GM19035 (cell line): ENCODE data around the gene TRAF1.
"Not testable (repeated sequence)": the region's sequence is repeated elsewhere in the genome, so short reads cannot be mapped to it uniquely, and the experiment has no call there.

ENCODE experiments used
- ATAC-seq: cut with Tn5 transposase; IDR thresholded peaks from one replicate; pipeline ENCODE4 v1.9.1; 2021; ENCODE audit not compliant: unreplicated experiment

Gene TRAF1

GRCh38 chr9:120926397-120926928, at the start of gene TRAF1:
TRAF1 (minus strand) TSS chr9:120926796; CDS start chr9:120926075, 721 bp downstream.
- peak; percentile 19 for ATAC-seq

GRCh38 chr9:120974921-120975320, 48.3 kb upstream of the TRAF1 start:
- ATAC-seq, result no peak

- ATAC-seq, result no peak
These were observed 47.6 kb upstream of the TRAF1 start for GRCh38 chr9:120974181-120974580.

GRCh38 chr9:120971938-120972337, 45.3 kb upstream of the TRAF1 start:
- ATAC-seq, result no peak

- ATAC-seq, result not testable (repeated sequence)
These were observed 44.9 kb upstream of the TRAF1 start for GRCh38 chr9:120971471-120971870.

GRCh38 chr9:120970244-120970643, 43.6 kb upstream of the TRAF1 start:
- ATAC-seq, result no peak

- ATAC-seq, result no peak
These were observed 39.4 kb upstream of the TRAF1 start for GRCh38 chr9:120966013-120966369.

- no peak for ATAC-seq
These were observed 38.9 kb upstream of the TRAF1 start for GRCh38 chr9:120965344-120966012.

GRCh38 chr9:120961936-120962335, 35.3 kb upstream of the TRAF1 start:
- no peak for ATAC-seq

- ATAC-seq, result no peak
These were observed 33.4 kb upstream of the TRAF1 start for GRCh38 chr9:120960001-120960400.

- no peak for ATAC-seq
These were observed 30.3 kb upstream of the TRAF1 start for GRCh38 chr9:120956862-120957261.

GRCh38 chr9:120951960-120952618, 25.5 kb upstream of the TRAF1 start:
- no peak for ATAC-seq

GRCh38 chr9:120950421-120951388, 24.1 kb upstream of the TRAF1 start:
- no peak for ATAC-seq

GRCh38 chr9:120949290-120949689, 22.7 kb upstream of the TRAF1 start:
- no peak for ATAC-seq

- ATAC-seq, result no peak
These were observed 22.2 kb upstream of the TRAF1 start for GRCh38 chr9:120948824-120949223.

- ATAC-seq, result no peak
These were observed 20.6 kb upstream of the TRAF1 start for GRCh38 chr9:120947222-120947621.

- no peak for ATAC-seq
These were observed 19.7 kb upstream of the TRAF1 start for GRCh38 chr9:120946259-120946658.

GRCh38 chr9:120944948-120945347, 18.4 kb upstream of the TRAF1 start:
- no peak for ATAC-seq

GRCh38 chr9:120944434-120944843, 17.8 kb upstream of the TRAF1 start:
- no peak for ATAC-seq

GRCh38 chr9:120942186-120943001, 15.8 kb upstream of the TRAF1 start:
- ATAC-seq, result no peak
